ENCODE results near the gene MT1E.
"Not testable (repeated sequence)": the region's sequence is repeated elsewhere in the genome, so short reads cannot be mapped to it uniquely, and the experiment has no call there.

Gene MT1E

GRCh38 chr16:56647641-56648431, 22.3 kb downstream of the MT1E start:
- no peak for DNase-seq

DNA sequence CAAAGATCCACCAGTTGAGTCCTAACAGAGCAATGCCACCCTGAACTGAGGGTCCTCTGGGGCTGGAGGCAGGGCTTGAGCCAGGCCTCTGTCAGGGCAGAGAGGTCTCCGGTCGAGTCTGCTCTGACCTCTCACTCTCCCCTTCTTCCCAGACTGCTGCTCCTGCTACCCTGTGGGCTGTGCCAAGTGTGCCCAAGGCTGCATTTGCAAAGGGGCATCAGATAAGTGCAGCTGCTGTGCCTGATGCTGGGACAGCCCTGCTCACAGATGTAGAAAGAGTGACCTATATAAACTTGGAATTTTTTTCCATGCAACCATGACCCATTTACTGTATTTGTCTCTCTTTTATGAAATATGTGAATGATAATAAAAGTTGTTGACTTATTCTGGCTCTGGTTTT, 23.7 kb downstream of the MT1E start:
- no peak for DNase-seq

DNA sequence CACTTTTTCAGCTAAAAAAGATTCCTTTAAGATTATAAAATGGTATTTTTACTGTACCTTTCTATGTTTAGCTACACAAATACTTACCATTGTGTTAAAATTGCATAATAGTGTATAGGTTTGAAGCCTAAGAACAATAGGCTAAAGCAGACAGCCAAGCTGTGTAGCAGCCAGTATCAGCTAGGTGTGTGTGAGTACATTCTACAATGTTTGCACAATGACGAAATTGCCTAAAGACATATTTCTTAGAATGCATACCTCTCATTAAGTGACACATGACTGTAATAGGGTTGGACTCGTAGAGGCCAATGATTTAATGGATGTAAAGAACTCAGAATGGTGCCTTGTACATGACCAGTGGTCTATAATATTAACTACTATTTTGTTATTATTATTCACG, 24.2 kb downstream of the MT1E start:
- DNase-seq = no peak

DNA sequence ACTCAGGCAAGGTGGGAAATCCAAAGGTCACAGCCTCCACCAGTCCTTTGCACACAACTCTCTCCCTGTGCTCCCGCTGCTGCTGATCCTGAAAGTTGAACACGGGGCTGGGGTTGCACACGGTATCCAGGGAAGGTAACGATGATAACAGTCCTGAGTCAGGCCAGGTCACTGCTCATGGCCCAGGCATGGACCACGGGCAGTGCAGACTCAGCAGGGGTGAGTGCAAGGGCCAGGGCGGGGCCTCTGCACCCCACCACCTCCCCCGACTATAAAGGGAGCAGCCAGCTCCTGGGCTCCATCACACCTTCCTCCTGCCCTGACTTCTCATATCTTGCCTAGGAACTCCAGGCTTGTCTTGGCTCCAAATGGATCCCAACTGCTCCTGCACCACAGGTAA, 26.0 kb downstream of the MT1E start, which contains the start of gene MT1B:
Gene MT1B (plus strand): TSS at position 301 of the 400 bp plus-strand sequence. CDS start 68 bp downstream, at position 369.
- DNase-seq = no peak

GRCh38 chr16:56652600-56652999, 27.0 kb downstream of the MT1E start:
- DNase-seq = no peak

GRCh38 chr16:56653218-56653617, 27.6 kb downstream of the MT1E start:
- DNase-seq = no peak

- peak; percentile 72 for DNase-seq
Measured at GRCh38 chr16:56657555-56658326, 32.2 kb downstream of the MT1E start, which contains the start of gene MT1F. MT1F (plus strand) TSS chr16:56657959; CDS start chr16:56658059, 100 bp downstream.

DNA sequence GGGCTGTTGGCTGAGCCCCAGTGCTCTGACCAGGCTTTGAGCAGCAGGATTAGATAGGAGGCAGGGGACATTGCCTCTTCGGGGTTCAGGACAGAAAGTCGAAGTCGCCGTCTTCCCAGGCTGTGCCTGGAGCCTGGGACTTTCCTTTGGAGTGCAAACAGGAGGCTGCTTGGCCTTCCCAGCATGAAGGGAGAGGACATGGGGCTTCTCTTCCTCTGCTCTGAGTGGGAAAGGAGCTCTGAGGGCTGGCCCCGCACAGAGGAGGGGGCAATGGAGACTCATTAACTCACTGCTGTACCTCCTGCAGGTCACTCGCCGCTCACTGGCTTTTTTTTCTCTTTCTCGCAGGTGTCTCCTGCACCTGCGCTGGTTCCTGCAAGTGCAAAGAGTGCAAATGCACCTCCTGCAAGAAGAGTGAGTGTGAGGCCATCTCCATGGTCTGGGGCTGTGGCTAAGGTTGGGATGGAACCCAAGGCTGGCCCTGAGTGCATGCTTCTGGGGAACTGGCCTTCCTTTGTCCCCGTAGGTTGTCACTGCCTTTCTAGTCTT, 32.8 kb downstream of the MT1E start:
- no peak for DNase-seq

- DNase-seq = peak; percentile 54
Measured at GRCh38 chr16:56662357-56663354, 37.1 kb downstream of the MT1E start.

GRCh38 chr16:56664506-56664905, 38.9 kb downstream of the MT1E start:
- DNase-seq = no peak

DNA sequence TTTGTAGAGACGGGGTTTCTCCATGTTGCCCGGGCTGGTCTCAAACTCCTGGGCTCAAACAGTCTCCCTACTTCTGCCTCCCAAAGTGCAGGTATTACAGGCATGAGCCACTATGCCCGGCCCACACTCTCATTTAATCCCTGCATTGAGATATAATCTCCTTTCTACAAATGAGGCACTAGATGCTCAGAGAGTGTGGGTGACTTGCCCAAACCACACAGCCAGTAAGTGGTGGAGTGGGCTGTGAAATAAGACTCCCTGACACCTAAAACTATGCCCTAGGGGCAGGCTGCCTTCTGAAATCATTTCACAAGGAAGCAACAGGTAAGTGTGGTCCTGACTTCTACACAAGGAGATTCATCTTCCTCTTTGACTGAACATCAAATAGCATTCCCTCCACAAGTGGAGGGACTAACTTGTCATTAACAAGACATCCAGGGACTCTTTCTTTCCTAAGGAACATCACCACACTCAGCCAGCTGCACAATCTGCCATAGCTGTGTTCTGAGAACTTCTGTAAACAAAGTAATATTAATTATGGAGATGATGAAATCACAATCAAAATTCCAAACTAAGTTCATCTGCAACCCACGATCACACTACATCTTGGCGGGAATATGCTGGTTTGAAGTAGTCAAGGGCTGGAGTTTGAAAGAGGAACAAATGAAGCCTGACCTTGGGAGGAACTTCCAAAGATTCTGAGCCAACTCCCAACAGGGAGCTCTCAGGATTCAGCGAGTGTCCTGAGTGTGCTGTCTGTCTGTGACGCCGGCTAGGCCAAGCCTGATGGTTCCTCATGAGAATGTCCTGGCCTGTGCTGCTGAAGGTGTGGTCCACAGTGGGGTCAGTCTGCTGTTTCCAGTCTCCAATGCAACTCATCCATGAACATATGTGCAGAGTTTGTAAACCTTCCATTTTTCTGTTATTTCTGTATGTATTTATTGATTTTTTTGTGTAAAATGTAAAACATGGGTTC, 40.0 kb downstream of the MT1E start:
- not testable (repeated sequence) for DNase-seq

- DNase-seq = peak; percentile 43
Measured at GRCh38 chr16:56667581-56668571, 42.3 kb downstream of the MT1E start, which contains the start of gene MT1G. MT1G (minus strand) TSS chr16:56668065; CDS start chr16:56667993, 72 bp downstream.

DNA sequence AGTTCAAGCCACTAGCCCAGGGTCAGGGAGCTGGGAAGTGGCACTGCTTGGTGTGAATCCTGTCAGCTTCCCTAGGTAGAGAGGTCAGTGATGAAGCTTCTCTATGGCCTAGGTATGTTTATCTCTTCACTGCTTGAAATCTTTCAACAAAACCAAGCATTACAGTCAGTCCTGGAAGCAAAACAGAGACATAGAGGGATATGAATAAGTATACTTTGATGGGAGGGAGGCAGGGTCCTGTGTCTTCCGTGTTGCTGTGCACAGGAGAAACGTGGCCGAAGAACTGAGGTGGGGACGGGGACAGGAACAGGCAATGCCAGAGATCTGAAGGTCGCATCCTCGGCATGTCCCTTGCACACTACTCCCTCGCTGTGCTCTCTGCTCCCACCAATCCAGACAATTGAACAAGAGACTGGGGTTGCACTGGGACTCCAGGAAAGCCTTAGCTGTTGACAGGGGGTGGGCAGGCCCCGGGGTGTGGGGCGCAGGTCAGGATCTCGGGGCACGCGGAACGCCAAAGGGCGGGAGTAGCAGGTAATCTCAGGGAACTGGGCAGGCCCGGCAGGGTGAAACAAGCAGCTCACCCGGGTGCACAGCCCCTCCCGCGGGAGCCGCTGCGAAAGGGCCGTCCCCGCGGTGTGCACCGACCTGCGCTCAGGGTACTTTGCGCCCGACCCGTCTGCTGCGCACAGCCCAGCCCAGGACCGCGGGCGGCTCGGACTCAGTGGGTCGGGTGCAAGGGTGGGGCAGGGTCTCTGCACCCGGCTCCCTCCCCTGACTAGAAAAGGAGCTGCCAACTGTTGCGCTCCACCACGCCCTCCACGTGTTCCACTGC, 43.6 kb downstream of the MT1E start, which contains the start of gene MT1H:
Gene MT1H (plus strand): TSS at position 810 of the 835 bp plus-strand sequence. CDS start 71 bp downstream, outside the sequence.
- peak; percentile 25 for DNase-seq

GRCh38 chr16:56669840-56670619, 44.4 kb downstream of the MT1E start:
- DNase-seq = no peak

DNA sequence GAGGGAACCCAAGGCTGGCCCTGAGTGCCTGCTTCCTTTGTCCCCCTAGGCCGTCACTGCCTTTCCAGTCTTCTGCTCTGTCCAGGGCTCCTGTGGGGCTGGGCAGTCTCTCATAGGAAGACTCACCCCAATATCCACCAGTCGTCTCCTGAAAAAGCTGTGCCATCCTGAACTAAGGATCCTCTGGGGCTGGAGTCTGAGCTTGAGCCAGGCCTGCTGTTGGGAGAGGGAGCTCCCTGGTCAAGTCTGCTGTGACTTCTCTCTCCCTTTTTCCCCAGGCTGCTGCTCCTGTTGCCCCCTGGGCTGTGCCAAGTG, 45.0 kb downstream of the MT1E start:
- no peak for DNase-seq

DNA sequence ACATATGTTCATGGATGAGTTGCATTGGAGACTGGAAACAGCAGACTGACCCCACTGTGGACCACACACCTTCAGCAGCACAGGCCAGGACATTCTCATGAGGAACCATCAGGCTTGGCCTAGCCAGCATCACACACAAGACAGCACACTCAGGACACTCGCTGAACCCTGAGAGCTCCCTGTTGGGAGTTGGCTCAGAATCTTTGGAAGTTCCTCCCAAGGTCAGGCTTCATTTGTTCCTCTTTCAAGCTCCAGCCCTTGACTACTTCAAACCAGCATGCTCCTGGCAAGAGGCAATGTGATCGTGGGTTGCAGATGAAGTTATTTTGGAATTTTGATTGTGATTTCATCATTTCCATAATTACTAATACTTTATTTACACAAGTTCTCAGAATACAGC, 46.1 kb downstream of the MT1E start:
- DNase-seq = not testable (repeated sequence)

DNA sequence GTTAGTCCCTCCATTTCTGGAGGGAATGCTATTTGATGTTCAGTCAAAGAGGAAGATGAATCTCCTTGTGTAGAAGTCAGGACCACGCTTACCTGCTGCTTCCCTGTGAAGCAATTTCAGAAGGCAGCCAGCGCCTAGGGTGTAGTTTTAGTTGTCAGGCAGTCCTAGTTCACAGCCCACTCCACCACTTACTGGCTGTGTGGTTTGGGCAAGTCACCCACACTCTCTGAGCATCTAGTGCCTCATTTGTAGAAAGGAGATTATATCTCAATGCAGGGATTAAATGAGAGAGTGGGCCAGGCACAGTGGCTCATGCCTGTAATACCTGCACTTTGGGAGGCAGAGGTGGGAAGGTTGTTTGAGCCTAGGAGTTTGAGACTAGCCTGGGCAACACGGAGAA, 46.6 kb downstream of the MT1E start:
- not testable (repeated sequence) for DNase-seq
